Smooth muscle cell of trachea (primary cell): ENCODE results near the gene MOCOS. TPM values are rescaled to one million over a fixed set of nuclear protein-coding genes. Genes with fewer than 3 reads are reported as not detected.

Source experiments
- total RNA-seq: library from RNA; depleted of rRNA; stranded (reverse); fragments of >200 nt; gene quantifications from 2 replicates; pipeline ENCODE4 v1.2.1, GENCODE V29; 2014

Gene MOCOS, protein sequence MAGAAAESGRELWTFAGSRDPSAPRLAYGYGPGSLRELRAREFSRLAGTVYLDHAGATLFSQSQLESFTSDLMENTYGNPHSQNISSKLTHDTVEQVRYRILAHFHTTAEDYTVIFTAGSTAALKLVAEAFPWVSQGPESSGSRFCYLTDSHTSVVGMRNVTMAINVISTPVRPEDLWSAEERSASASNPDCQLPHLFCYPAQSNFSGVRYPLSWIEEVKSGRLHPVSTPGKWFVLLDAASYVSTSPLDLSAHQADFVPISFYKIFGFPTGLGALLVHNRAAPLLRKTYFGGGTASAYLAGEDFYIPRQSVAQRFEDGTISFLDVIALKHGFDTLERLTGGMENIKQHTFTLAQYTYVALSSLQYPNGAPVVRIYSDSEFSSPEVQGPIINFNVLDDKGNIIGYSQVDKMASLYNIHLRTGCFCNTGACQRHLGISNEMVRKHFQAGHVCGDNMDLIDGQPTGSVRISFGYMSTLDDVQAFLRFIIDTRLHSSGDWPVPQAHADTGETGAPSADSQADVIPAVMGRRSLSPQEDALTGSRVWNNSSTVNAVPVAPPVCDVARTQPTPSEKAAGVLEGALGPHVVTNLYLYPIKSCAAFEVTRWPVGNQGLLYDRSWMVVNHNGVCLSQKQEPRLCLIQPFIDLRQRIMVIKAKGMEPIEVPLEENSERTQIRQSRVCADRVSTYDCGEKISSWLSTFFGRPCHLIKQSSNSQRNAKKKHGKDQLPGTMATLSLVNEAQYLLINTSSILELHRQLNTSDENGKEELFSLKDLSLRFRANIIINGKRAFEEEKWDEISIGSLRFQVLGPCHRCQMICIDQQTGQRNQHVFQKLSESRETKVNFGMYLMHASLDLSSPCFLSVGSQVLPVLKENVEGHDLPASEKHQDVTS
- total RNA-seq = 5.5 and 13.7 TPM in 2 replicates

DNA sequence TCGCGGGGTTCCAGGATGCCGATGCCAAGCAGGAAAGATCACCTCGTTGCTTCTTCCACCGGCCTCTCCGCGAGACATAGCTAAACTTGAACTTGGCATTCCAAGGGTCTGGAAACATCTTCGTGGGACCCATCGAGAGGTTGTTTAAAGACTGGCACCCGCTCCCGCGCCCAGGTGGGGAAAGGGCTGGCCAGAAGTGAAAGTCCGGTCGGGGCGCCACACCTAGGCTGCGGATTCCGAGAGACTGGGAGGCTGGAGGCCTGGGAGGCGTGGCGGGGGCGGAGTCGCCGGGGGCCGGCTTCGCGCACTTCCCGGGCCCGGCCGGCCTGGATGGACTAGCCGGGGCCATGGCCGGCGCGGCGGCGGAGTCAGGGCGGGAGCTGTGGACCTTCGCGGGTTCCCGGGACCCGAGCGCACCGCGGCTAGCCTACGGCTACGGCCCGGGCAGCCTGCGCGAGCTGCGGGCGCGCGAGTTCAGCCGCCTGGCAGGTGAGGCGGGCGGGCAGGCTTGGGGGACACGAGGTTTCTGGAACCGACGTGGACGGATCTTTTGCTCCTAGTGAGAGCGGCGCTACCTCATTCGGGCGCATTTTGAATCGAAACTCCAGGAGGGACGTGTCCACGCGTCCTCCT is at the start of gene MOCOS:
TSS of gene MOCOS (plus strand) at position 305 of the 633 bp plus-strand sequence. CDS start at position 348, 43 bp downstream.

DNA sequence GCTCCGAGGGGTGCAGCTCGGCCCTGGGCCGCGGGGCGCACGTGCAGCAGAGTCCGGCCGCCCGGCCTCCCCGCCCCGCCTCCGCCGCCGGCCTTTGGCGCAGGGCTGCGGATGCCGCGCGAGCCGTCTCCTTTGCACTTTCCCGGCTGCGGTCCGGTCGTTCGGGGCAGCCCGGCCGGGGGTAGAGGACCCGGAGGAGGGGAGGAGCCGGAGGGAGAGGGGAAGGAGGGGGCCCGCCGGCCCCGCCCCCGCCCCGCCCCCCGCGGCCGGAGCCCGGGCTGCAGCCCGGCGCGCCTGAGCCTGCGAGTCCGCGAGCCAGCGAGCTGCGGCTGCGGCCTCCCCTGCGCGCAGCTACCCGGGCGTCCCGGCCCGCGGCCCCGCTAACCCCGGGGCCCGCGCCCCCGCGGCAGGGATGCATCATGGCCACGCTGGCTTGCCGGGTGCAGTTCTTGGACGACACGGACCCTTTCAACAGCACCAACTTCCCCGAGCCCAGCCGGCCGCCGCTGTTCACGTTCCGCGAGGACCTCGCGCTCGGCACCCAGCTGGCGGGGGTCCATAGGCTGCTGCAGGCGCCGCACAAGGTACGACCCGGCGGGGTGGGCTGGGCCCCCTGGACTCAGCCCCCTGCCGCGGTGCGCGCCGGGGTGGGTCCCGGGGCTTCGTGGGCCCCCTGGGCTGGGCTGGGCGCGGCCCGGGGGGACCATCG is 110.3 kb downstream of the MOCOS start, which contains the start of gene FHOD3:
TSS of gene FHOD3 (plus strand) at position 297 of the 709 bp plus-strand sequence. CDS start at position 420, 123 bp downstream.

Other genes with a start within 250 kb of the MOCOS start
- 32.1 and 39.4 TPM in 2 replicates for gene RPRD1A, start 119.9 kb upstream of the MOCOS start, total RNA-seq
- gene SLC39A6, start 58.2 kb upstream of the MOCOS start, total RNA-seq = 70.1 and 92.0 TPM in 2 replicates
- gene ELP2, start 57.6 kb upstream of the MOCOS start, total RNA-seq = 110 and 123 TPM in 2 replicates
- 18.8 and 22.3 TPM in 2 replicates for gene FHOD3, start 110.2 kb downstream of the MOCOS start, total RNA-seq